ENCODE data around the gene CDH8.

- TF ChIP-seq CTCF (IDR thresholded peaks at IDR 0.05; ENCODE audit: low read depth, low read length, missing input control) (no peak), YY1 (IDR thresholded peaks at IDR 0.05) (no peak), REST (IDR thresholded peaks at IDR 0.05) (no peak)
Measured at GRCh38 chr16:61944004-61944403, 92.2 kb downstream of the CDH8 start.
